ENCODE results near the gene ACAP2.

DNA sequence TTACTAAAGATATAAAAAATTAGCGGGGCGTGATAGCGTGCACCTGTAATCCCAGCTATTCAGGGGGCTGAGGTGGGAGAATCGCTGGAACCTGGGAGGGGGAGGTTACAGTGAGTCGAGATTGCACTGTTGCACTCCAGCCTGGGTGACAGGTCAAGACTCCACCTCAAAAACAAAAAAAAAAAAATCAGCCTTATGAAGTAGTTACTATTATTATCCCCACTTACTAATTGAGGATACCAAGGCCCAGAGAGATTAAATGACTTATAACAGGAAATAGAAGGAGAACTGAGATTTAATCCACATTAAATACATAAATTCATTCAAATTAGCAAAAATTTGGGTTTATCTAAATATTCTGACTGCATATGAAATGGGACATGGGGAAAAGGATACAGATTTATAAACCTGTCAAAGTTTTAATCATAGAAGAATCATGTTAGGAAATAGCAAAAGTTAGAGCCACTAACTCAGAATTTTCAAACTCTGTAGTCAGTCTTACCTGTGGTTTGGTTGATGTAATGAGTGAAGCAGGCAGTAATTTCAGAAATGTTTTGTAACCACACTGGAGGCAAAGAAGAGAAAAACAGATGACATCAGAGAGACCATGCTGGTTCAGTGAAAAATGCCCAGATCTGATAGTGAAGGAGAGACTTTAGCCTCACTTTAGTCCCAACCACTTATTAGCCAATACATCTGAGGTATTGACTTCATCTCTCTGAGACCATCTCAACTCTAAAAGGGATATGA is 25.0 kb upstream of the ACAP2 start:
- TF ChIP-seq CTCF (IDR thresholded peaks at IDR 0.05) (no peak), POLR2AphosphoS5 (IDR thresholded peaks at IDR 0.05; ENCODE audit: low read depth, low read length) (no peak), SIN3A (IDR thresholded peaks at IDR 0.05; ENCODE audit: borderline replicate concordance, insufficient read depth, low read depth, low read length) (no peak)
- TF ChIP-seq, protein P1, sequence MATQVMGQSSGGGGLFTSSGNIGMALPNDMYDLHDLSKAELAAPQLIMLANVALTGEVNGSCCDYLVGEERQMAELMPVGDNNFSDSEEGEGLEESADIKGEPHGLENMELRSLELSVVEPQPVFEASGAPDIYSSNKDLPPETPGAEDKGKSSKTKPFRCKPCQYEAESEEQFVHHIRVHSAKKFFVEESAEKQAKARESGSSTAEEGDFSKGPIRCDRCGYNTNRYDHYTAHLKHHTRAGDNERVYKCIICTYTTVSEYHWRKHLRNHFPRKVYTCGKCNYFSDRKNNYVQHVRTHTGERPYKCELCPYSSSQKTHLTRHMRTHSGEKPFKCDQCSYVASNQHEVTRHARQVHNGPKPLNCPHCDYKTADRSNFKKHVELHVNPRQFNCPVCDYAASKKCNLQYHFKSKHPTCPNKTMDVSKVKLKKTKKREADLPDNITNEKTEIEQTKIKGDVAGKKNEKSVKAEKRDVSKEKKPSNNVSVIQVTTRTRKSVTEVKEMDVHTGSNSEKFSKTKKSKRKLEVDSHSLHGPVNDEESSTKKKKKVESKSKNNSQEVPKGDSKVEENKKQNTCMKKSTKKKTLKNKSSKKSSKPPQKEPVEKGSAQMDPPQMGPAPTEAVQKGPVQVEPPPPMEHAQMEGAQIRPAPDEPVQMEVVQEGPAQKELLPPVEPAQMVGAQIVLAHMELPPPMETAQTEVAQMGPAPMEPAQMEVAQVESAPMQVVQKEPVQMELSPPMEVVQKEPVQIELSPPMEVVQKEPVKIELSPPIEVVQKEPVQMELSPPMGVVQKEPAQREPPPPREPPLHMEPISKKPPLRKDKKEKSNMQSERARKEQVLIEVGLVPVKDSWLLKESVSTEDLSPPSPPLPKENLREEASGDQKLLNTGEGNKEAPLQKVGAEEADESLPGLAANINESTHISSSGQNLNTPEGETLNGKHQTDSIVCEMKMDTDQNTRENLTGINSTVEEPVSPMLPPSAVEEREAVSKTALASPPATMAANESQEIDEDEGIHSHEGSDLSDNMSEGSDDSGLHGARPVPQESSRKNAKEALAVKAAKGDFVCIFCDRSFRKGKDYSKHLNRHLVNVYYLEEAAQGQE (IDR thresholded peaks at IDR 0.05; ENCODE audit: insufficient read depth in 1 of 2, low read depth in 2 of 2, low read length in 1 of 2), result no peak
